HCT116 (cell line): ENCODE measurements around the gene PNPLA8. TPM values are rescaled to one million over a fixed set of nuclear protein-coding genes. Genes with fewer than 3 reads are reported as not detected.

ENCODE experiments used
- ATAC-seq: fragments of 200-7000 bp; cut with Tn5 transposase; 2 replicates; pipeline ENCODE4 v1.9.1; 2020; ENCODE audit warnings: mild to moderate bottlenecking, moderate library complexity
- BruUV-seq: library from RNA; stranded (reverse); fragments of 400-500 nt; replicated peaks from 2 replicates; lab custom pipeline; 2021; lab: Mats Ljungman, UMichigan
- CTCF ChIA-PET: fragments of 300-600 bp; sonication (Branson Sonifier 250); formaldehyde crosslinking; loops from one replicate; lab custom pipeline; 2021; ENCODE audit warnings: antibody characterized with exemption; lab: Charles Lee
- POLR2A ChIA-PET: fragments of 300-600, 350-600 bp; sonication (Branson Sonifier 250); formaldehyde crosslinking; loops from one replicate; lab custom pipeline; 2021; ENCODE audit warnings: antibody characterized with exemption; lab: Charles Lee
- RAD21 ChIA-PET, 2 experiments: fragments of 300-600 bp; sonication (Branson Sonifier 250); formaldehyde crosslinking; loops; one replicate each; lab custom pipeline; 2023; ENCODE audit warnings: low total read pairs in 2 of 2; ENCODE audit not compliant: uncharacterized antibody in 2 of 2, unreplicated experiment in 2 of 2, low non-redundant PET in 1 of 2; lab: Charles Lee
- DNase-seq: peaks from one replicate; pipeline ENCODE4 v3.0.0-alpha.2; 2010; ENCODE audit warnings: low read depth, low spot score
- H2AFZ ChIP-seq: fragments of 200-600 bp; shearing (Covaris generic), sonication (generic); 2 replicates; pipeline ENCODE4 v1.6.1; 2017; ENCODE audit warnings: low read depth, mixed run types, mixed read lengths, antibody characterized with exemption, low read length; ENCODE audit not compliant: poor library complexity, severe bottlenecking
- H3K27ac ChIP-seq: 2 replicates; pipeline ENCODE4 v1.5.1; 2012; ENCODE audit warnings: low read depth, low read length
- H3K27me3 ChIP-seq: fragments of 200-600 bp; sonication (generic); 2 replicates; pipeline ENCODE4 v1.6.1; 2016; ENCODE audit warnings: mixed run types, low read length, mixed read lengths; ENCODE audit not compliant: insufficient read depth
- H3K36me3 ChIP-seq, 2 experiments: fragments of 200-500 bp in 1 of 2; fragments of 200-600 bp in 1 of 2; sonication (Bioruptor generic) in 1 of 2; sonication (generic) in 1 of 2; 2 replicates each; pipeline versions ENCODE4 v1.5.1 to v1.6.1; 2014 to 2016; ENCODE audit warnings: low read length in 2 of 2, inconsistent platforms in 1 of 2, mixed read lengths in 1 of 2, mixed run types in 1 of 2; ENCODE audit not compliant: insufficient read depth in 2 of 2, control insufficient read depth in 1 of 2
- H3K4me1 ChIP-seq, 2 experiments: fragments of 200-600 bp in 1 of 2; sonication (generic) in 1 of 2; 2 replicates each; pipeline versions ENCODE4 v1.5.1 to v1.6.1; 2012 to 2017; ENCODE audit warnings: low read length in 2 of 2, inconsistent platforms in 1 of 2, mild to moderate bottlenecking in 1 of 2, mixed read lengths in 1 of 2, mixed run types in 1 of 2, moderate library complexity in 1 of 2; ENCODE audit not compliant: insufficient read depth in 2 of 2, control insufficient read depth in 1 of 2
- H3K4me2 ChIP-seq: fragments of 200-600 bp; sonication (generic); 2 replicates; pipeline ENCODE4 v1.6.1; 2017; ENCODE audit warnings: mixed run types, low read length, mixed read lengths
- H3K4me3 ChIP-seq, 2 experiments: fragments of 200-600 bp in 1 of 2; sonication (generic) in 1 of 2; replicated peaks in 1 of 2; 2 replicates each; pipeline ENCODE4 v1.5.1; 2011 to 2016; ENCODE audit warnings: low read length in 2 of 2, control low read depth in 1 of 2, low read depth in 1 of 2, mild to moderate bottlenecking in 1 of 2, mixed read lengths in 1 of 2, mixed run types in 1 of 2
- H3K79me2 ChIP-seq: fragments of 200-600 bp; sonication (generic); 2 replicates; pipeline ENCODE4 v1.6.1; 2017; ENCODE audit warnings: mild to moderate bottlenecking, mixed run types, low read length, moderate library complexity, mixed read lengths; ENCODE audit not compliant: insufficient read depth
- H3K9ac ChIP-seq: fragments of 200-600 bp; sonication (generic); 2 replicates; pipeline ENCODE4 v1.6.1; 2016; ENCODE audit warnings: low read length, mixed read lengths
- H3K9me2 ChIP-seq: fragments of 200-600 bp; sonication (generic), shearing (Covaris generic); 2 replicates; pipeline ENCODE4 v1.6.1; 2017; ENCODE audit warnings: mixed run types, mild to moderate bottlenecking, moderate library complexity; ENCODE audit not compliant: insufficient read depth
- H3K9me3 ChIP-seq, 2 experiments: fragments of 200-500 bp in 1 of 2; fragments of 200-600 bp in 1 of 2; sonication (Bioruptor generic) in 1 of 2; sonication (generic) in 1 of 2; 2 replicates each; pipeline ENCODE4 v1.6.1; 2014 to 2017; ENCODE audit warnings: low read length in 2 of 2, mixed read lengths in 2 of 2, inconsistent platforms in 1 of 2, low read depth in 1 of 2, mild to moderate bottlenecking in 1 of 2, mixed run types in 1 of 2, moderate library complexity in 1 of 2; ENCODE audit not compliant: control insufficient read depth in 1 of 2, insufficient read depth in 1 of 2
- H4K20me1 ChIP-seq: fragments of 200-600 bp; sonication (generic), shearing (Covaris generic); 2 replicates; pipeline ENCODE4 v1.6.1; 2017; ENCODE audit warnings: mixed run types, mild to moderate bottlenecking, moderate library complexity; ENCODE audit not compliant: insufficient read depth
- CBX3 ChIP-seq: IDR thresholded peaks from 2 replicates; pipeline ENCODE4 v1.6.1; 2012; ENCODE audit warnings: low read depth
- CEBPB ChIP-seq: IDR thresholded peaks from 2 replicates; pipeline ENCODE4 v1.6.1; 2012; ENCODE audit warnings: low read depth
- EGR1 ChIP-seq: IDR thresholded peaks from 2 replicates; pipeline ENCODE4 v1.6.1; 2012; ENCODE audit warnings: low read depth
- JUND ChIP-seq: IDR thresholded peaks from 2 replicates; pipeline ENCODE4 v1.6.1; 2012
- MAX ChIP-seq: IDR thresholded peaks from 2 replicates; pipeline ENCODE4 v1.6.1; 2012
- POLR2A ChIP-seq: IDR thresholded peaks from 2 replicates; pipeline ENCODE4 v1.7.0; 2011; ENCODE audit warnings: borderline replicate concordance; ENCODE audit not compliant: insufficient read depth, insufficient read length; ENCODE audit errors: extremely low read depth
- POLR2AphosphoS5 ChIP-seq: IDR thresholded peaks from 2 replicates; pipeline ENCODE4 v1.6.1; 2011; ENCODE audit warnings: mild to moderate bottlenecking, low read depth, low read length, moderate library complexity
- RAD21 ChIP-seq: IDR thresholded peaks from 2 replicates; pipeline ENCODE4 v1.6.1; 2012; ENCODE audit warnings: low read depth, mild to moderate bottlenecking
- YY1 ChIP-seq: IDR thresholded peaks from 2 replicates; pipeline ENCODE4 v1.6.1; 2011; ENCODE audit warnings: low read length, low read depth, moderate library complexity, mild to moderate bottlenecking; ENCODE audit not compliant: insufficient replicate concordance; ENCODE audit errors: extremely low read depth
- intact Hi-C: fragments of 100-400 bp; cut with micrococcal nuclease; formaldehyde crosslinking; loops from 2 replicates; pipeline ENCODE4 v1.10.0; 2022
- total RNA-seq: library from RNA; stranded (reverse); gene quantifications from one replicate; pipeline ENCODE4 v1.2.1, GENCODE V29; 2021; ENCODE audit not compliant: unreplicated experiment
- TF ChIP-seq, protein P1 (sequence below): IDR thresholded peaks from 2 replicates; pipeline ENCODE4 v1.6.1; 2012

PNPLA8 gene
- total RNA-seq, 1 experiment from 2014 or later: 12.9 TPM

- Histone ChIP-seq H3K27me3 (peaks cover 8% of the 10 kb centered on the region; the same call in 1 of the 2 replicates), H3K79me2 (no peaks in the 10 kb centered on the region), H3K9me3 (no peaks in the 10 kb centered on the region), H3K27ac (no peak overlapping the region), H4K20me1 (no peaks in the 10 kb centered on the region), H3K4me1 (no peaks in the 10 kb centered on the region), H3K36me3 (no peaks in the 10 kb centered on the region), H2AFZ (no peak overlapping the region), H3K9me2 (no peaks in the 10 kb centered on the region), H3K4me3 (no peak overlapping the region), H3K9ac (no peak overlapping the region), H3K4me2 (no peak overlapping the region)
- POLR2A ChIA-PET: no interaction called here
- DNase-seq (no peak), ATAC-seq (no peak)
- CTCF ChIA-PET: no interaction called here
- RAD21 ChIA-PET: no interaction called here
- no TSS peak for BruUV-seq
- intact Hi-C loops: no loop called here
- TF ChIP-seq RAD21 (no peak), YY1 (no peak), JUND (no peak), MAX (no peak)
- TF ChIP-seq, all 23 proteins: peak for 0
Measured at GRCh38 chr7:108425714-108426275, 100.1 kb downstream of the PNPLA8 start.

GRCh38 chr7:108424013-108424412, 101.9 kb downstream of the PNPLA8 start:
- TF ChIP-seq CBX3: no peak
- no peak for TF ChIP-seq CEBPB
- TF ChIP-seq, protein P1, sequence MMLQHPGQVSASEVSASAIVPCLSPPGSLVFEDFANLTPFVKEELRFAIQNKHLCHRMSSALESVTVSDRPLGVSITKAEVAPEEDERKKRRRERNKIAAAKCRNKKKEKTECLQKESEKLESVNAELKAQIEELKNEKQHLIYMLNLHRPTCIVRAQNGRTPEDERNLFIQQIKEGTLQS: no peak
- TF ChIP-seq POLR2A: no peak
- TF ChIP-seq EGR1: no peak
- no peak for TF ChIP-seq POLR2AphosphoS5
- Histone ChIP-seq H3K9me3 (no peaks in the 10 kb centered on the region), H3K4me3 (no peak overlapping the region), H3K4me2 (no peak overlapping the region), H2AFZ (no peak overlapping the region), H3K27ac (no peak overlapping the region), H3K4me1 (no peaks in the 10 kb centered on the region), H3K27me3 (peaks cover 8% of the 10 kb centered on the region; the same call in 1 of the 2 replicates), H3K9me2 (no peaks in the 10 kb centered on the region), H3K9ac (no peak overlapping the region), H3K36me3 (no peaks in the 10 kb centered on the region), H4K20me1 (no peaks in the 10 kb centered on the region), H3K79me2 (no peaks in the 10 kb centered on the region)
- BruUV-seq: no TSS peak
- ChIA-PET POLR2A (no interaction called here), RAD21 (no interaction called here), CTCF (no interaction called here)
- intact Hi-C loops: no loop called here
- no peak for ATAC-seq
- DNase-seq: no peak
